SK-N-MC (cell line): Measurements from ENCODE around the gene GZF1.

Experiments
- EZH2 ChIP-seq: fragments of 200-600 bp; sonication (generic); IDR thresholded peaks from one replicate; pipeline ENCODE4 v1.6.1; 2017; ENCODE audit warnings: antibody characterized with exemption
- FOXP2 ChIP-seq: optimal IDR thresholded peaks from 2 replicates; pipeline ENCODE3; 2011; ENCODE audit warnings: mild to moderate bottlenecking, moderate library complexity; ENCODE audit not compliant: insufficient read depth; ENCODE audit errors: extremely low read length, control extremely low read depth
- POLR2AphosphoS5 ChIP-seq: IDR thresholded peaks from 2 replicates; pipeline ENCODE4 v1.6.1; 2012; ENCODE audit warnings: mild to moderate bottlenecking, low read depth, low read length, borderline replicate concordance

GRCh38 chr20:23334111-23334510 is 27.9 kb upstream of the GZF1 start:
- TF ChIP-seq EZH2 = no peak
- no peak for TF ChIP-seq POLR2AphosphoS5
- no peak for TF ChIP-seq FOXP2
